Activated naive CD8-positive, alpha-beta T cell treated with anti-CD3 and anti-CD28 coated beads for 36 hours (primary cell): ENCODE data around the gene TNS2. TPM values are rescaled to one million over a fixed set of nuclear protein-coding genes. Genes with fewer than 3 reads are reported as not detected.
A peak's percentile ranks its signal among the peaks of the same experiment; 100 is the strongest.

Source experiments
- DNase-seq: peaks from one replicate; pipeline ENCODE4 v3.0.0; 2021
- H3K27ac Mint-ChIP-seq: one replicate; pipeline ENCODE4 v1.8.0; 2022; ENCODE audit warnings: mild to moderate bottlenecking, moderate library complexity, mixed read lengths
- H3K27me3 Mint-ChIP-seq: one replicate; pipeline ENCODE4 v1.8.0; 2022; ENCODE audit warnings: mild to moderate bottlenecking, mixed read lengths
- H3K36me3 Mint-ChIP-seq: one replicate; pipeline ENCODE4 v1.8.0; 2021; ENCODE audit warnings: mild to moderate bottlenecking, mixed read lengths
- H3K4me1 Mint-ChIP-seq: one replicate; pipeline ENCODE4 v1.8.0; 2021; ENCODE audit warnings: mixed read lengths
- H3K4me3 Mint-ChIP-seq: one replicate; pipeline ENCODE4 v1.8.0; 2022; ENCODE audit warnings: mild to moderate bottlenecking, moderate library complexity, mixed read lengths
- H3K9me3 Mint-ChIP-seq: one replicate; pipeline ENCODE4 v1.8.0; 2022; ENCODE audit warnings: mixed read lengths
- total RNA-seq, 2 experiments: library from RNA; stranded (reverse); gene quantifications; one replicate each; pipeline ENCODE4 v1.2.3, GENCODE V29; 2021

Gene TNS2
- total RNA-seq, 2 experiments from 2014 or later, result 1.5 to 2.6 TPM

DNA sequence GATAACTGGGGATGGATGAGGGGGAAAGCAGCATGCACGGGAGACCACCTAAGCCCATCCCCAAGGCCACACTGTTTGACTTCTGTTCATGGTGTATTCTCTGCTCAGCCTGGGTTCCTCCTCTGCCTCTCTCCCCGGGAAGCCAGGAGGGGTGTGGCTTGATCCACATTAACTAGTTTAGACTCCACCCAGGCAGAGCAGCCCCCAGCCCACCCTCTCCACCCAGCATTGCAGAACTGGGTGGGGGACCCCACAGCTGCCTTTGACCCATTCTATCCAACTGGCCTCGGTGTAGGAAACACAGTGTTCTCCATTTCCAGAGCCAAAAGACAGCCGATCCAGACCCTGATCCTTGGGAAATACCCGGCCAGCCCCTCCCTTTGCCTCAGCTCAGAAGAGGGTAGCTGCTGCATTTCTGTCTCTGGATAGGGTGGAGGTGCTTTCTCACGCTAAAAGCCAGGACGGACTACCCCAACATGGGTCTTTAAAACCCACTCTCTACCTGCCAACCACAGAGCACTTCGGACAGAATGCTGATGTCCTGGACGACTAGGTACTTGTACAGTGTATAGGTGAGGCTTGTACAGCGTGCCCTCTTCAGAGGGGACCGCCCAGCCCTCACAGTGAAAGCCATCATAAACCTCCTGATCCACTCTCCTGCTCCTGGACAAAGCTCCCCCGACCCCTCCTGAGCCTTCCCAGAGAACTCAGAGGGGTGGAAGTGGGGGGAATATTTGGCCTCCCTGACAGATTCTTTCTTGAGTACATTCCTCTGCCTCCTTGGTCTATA lies 20.0 kb downstream of the TNS2 start:
- Mint-ChIP-seq H3K36me3 (peaks cover 22% of the 10 kb centered on the region), H3K4me1 (peaks cover 10% of the 10 kb centered on the region), H3K27me3 (no peaks in the 10 kb centered on the region), H3K27ac (no peak overlapping the region), H3K4me3 (no peak overlapping the region), H3K9me3 (no peaks in the 10 kb centered on the region)
- DNase-seq, result no peak

DNA sequence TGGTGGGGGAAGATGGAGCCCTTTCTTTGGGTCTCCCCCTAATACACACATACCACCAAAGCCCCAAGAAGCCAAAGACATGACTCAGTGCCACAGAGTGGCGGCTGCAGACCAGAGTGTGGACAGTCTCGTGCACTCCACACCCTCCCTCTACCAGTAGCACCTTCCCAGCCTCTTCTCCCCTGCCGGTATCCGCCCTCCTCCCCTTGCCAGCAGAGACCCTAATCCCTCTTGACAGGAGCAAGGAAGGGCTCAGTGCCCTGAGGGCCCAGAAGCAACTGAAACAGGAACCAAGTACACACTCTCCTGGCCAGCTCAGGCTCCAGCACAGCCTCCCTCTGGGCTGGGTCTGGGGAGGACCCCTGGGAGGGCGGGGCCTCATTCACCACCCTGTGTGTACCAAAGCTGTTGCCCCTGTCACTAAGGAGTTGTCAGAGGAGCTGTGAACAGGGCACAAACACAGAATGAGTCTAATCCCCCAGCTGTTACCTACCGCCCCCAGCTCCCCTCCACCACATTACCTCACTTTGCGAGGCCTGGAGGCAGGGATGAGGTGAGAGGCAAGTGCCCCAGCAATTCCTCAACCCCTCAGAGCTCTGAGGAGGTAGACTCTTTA lies 21.1 kb downstream of the TNS2 start:
- peaks cover 10% of the 10 kb centered on the region for H3K4me1 Mint-ChIP-seq
- DNase-seq, result no peak
- no peaks in the 10 kb centered on the region for H3K9me3 Mint-ChIP-seq
- no peak overlapping the region for H3K4me3 Mint-ChIP-seq
- peaks cover 17% of the 10 kb centered on the region for H3K36me3 Mint-ChIP-seq
- H3K27me3 Mint-ChIP-seq, result no peaks in the 10 kb centered on the region
- H3K27ac Mint-ChIP-seq, result peak overlapping the region; percentile 7

DNA sequence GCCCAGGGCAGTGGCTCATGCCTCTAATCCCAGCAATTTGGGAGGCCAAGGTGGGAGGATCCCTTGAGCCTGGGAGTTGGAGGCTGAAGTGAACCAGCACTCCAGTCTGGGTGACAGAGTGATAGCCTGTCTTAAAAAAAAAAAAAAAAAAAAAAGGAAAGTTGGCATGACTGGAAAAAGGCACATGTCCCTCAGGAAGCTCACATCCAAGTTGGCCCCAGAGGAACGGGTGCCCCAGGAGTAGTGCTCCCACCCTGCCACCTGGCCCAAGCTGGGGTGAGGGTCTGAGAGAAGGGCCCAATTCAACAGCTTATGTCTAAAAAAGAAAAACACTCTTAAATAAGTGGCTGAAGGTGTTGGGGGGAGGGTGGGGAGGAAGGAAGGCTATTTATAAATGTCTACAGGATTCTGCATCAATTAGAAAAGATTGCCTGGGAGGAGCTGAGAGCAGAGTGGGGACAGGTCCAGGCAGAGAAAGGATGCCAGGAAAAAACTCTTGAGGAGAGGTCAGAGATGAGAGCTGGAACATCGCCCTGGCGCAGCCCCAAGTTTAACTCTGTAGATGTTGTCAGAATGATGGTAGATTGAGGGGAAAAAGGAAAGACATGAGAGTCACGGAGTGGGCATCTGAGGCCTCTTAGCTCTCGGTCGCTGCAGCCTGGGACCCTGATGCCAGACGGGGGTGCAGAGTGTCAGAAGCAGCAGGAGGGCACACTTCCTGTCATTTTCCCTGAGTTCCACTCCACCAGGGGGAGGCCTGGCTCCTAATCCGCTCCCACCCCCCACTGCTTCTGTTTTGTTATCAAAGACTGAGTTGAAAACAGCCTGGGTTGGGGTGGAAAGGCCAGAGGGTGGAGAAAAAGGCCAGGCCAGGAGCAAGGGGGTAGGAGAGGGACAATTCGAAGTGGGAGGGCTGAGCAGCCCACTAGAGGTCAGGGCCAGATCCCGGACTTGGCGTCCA lies 22.0 kb downstream of the TNS2 start:
- no peaks in the 10 kb centered on the region for H3K27me3 Mint-ChIP-seq
- H3K27ac Mint-ChIP-seq, result peak overlapping the region; percentile 18
- peaks cover 11% of the 10 kb centered on the region for H3K36me3 Mint-ChIP-seq
- H3K9me3 Mint-ChIP-seq, result no peaks in the 10 kb centered on the region
- no peak overlapping the region for H3K4me3 Mint-ChIP-seq
- peaks cover 14% of the 10 kb centered on the region for H3K4me1 Mint-ChIP-seq
- no peak for DNase-seq

DNA sequence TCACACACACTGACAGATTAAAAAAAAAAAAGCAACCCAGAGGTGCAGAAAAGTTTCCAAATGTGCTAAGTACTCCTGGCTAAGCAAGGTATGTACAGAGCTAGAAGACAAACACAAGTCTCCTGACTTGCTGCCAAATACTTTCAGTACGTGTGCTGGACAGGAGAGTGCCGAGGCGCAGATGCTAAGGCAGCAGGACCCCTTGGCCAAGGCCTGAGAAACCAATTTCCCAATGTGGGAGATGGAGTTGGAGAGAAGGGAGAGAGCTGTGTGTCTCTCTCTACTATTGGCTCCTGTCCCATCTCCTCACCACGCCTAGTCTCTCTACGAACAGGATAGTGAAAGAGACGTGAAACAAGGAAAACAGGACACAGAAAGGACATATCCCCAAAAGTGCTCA lies 24.0 kb downstream of the TNS2 start:
- no peaks in the 10 kb centered on the region for H3K27me3 Mint-ChIP-seq
- H3K36me3 Mint-ChIP-seq, result peaks cover 14% of the 10 kb centered on the region
- H3K4me3 Mint-ChIP-seq, result no peak overlapping the region
- no peak overlapping the region for H3K27ac Mint-ChIP-seq
- no peaks in the 10 kb centered on the region for H3K9me3 Mint-ChIP-seq
- H3K4me1 Mint-ChIP-seq, result peaks cover 19% of the 10 kb centered on the region
- DNase-seq, result no peak

DNA sequence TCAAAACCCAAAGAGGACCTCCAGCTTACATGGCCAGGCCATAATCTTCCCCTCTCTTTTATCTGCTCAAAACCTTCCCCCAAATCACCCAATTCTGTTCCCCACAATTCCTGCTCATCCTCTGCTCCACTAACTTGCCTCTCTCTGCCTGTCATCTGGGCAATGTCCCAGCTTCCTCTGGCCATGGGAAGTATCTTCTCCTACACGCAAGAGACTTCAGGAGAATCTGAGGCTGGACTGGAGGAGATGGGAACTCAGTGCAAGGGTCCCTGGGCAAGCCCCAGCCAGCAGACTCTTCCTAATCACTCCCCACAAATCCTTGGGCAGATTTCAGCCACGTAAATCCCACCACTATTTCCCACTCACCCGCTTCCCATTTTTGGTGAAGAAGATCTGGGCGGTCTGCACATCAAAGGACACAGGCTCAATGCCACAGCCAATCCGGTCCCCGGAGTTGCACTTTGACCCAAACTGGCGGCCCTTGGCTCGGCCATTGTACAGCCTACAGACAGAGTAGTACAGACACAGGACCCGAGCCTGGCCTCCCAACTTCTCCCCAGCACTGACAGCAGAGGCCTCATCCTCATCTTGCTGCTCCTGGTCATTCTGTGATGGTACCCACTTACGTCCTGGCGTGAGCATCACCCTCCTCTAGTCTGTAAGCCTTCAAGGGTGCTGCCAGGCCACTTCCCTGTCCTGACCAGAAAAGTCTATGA lies 24.6 kb downstream of the TNS2 start:
- H3K4me1 Mint-ChIP-seq, result peaks cover 19% of the 10 kb centered on the region
- H3K36me3 Mint-ChIP-seq, result peaks cover 14% of the 10 kb centered on the region
- H3K27ac Mint-ChIP-seq, result no peak overlapping the region
- no peaks in the 10 kb centered on the region for H3K27me3 Mint-ChIP-seq
- no peaks in the 10 kb centered on the region for H3K9me3 Mint-ChIP-seq
- DNase-seq, result no peak
- H3K4me3 Mint-ChIP-seq, result no peak overlapping the region

DNA sequence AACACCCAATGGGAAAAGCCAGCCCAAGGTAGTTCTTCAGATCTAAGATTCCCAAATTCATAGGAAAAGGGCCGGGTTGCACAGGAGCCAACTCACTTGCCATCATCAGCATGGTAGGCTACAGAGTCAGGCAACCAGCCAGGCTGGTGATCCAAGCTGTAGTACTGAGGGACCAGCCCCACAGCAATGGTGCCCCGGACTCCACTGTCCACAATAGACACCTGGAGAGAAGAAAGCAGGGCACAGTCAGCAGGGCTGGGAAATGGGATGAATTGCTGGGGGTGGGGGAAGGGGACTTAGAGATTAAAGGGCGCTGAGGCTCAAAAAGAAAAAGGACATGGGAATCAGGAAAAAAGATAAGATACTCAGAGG lies 25.1 kb downstream of the TNS2 start:
- H3K27me3 Mint-ChIP-seq, result no peaks in the 10 kb centered on the region

DNA sequence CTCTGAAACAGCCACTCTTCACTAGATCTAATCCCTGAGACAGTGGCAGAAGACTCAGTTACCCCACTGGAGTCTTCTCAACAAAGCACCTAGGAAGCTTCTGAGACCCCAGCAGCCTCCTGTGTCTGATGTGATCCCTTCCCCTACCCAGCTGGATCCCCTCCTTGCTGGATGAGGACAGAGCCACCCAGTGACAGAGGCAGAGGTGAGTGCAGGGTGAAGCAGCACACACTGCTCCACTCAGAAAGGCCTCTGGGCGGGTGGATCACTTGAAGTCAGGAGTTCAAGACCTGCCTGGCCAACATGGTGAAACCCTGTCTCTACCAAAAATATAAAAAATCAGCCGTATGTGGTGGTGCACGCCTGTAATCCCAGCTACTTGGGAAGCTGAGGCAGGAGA lies 26.6 kb downstream of the TNS2 start:
- Mint-ChIP-seq H3K4me1 (peaks cover 23% of the 10 kb centered on the region), H3K27me3 (no peaks in the 10 kb centered on the region), H3K36me3 (peaks cover 8% of the 10 kb centered on the region), H3K4me3 (no peak overlapping the region), H3K9me3 (no peaks in the 10 kb centered on the region), H3K27ac (no peak overlapping the region)
- DNase-seq, result no peak

More for the DNA sequence above, 25.1 kb downstream of the TNS2 start:
- Mint-ChIP-seq H3K4me1 (peaks cover 21% of the 10 kb centered on the region), H3K9me3 (no peaks in the 10 kb centered on the region), H3K27ac (no peak overlapping the region), H3K36me3 (peaks cover 14% of the 10 kb centered on the region), H3K4me3 (no peak overlapping the region)
- no peak for DNase-seq

DNA sequence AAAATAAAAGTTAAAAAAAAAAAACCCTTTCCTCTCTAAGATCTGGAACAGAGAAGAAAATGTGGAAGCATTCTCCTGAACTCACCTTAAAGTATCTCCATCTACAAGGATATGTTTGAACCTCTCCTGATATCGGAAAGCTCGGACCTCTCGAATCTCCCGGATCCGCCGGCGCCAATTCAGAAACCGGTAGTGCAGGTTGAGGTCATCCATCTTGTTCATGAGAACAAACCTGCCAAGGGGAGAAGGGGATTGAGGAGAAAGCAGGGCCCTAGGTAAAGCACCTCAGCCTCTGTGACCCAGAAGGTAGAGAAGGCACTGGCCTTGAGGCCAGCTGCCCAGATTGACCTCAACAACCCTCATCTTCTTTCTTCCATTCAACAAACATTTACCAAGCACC lies 27.2 kb downstream of the TNS2 start:
- H3K9me3 Mint-ChIP-seq, result no peaks in the 10 kb centered on the region
- no peak for DNase-seq
- H3K4me3 Mint-ChIP-seq, result peak overlapping the region; percentile 12
- H3K36me3 Mint-ChIP-seq, result peaks cover 8% of the 10 kb centered on the region
- H3K4me1 Mint-ChIP-seq, result peaks cover 21% of the 10 kb centered on the region
- H3K27ac Mint-ChIP-seq, result no peak overlapping the region
- H3K27me3 Mint-ChIP-seq, result no peaks in the 10 kb centered on the region

DNA sequence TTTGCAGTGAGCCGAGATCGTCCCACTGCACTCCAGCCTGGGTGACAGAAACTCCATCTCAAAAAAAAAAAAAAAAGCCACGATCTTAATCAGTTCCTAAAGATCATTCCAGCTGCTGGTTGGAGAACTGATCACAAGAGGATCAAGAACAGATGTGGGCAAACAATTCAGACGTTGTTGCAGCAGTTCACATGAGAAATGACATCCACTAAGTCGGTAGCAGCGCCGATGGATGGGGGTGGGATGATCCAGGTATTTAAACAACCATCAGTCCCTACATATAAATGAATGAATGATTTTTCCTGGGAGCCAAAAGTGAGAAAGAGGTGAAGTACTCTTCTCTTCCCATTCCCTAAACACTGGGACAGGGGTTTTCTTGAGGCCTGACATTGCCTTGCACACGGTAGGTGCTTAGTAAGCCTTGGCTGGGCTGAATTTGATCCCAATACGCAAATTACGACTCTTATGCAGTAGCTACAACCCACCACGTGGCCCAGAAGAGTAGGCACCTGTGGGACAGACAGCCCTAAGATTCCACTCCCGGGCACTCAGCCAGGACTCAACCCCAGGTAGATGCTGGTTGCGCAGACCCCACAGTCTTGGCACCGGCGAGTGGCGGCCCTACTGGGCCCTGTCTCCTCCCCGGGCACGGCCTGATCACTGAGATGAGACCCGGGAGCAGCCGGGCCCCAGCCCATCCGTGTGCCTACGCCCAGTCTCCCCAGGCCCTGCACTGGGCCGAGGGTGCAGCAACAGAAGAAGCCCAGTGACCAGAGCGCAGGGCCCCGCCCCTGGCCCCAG lies 28.8 kb downstream of the TNS2 start:
- DNase-seq, result peak; percentile 56
- Mint-ChIP-seq H3K36me3 (peaks cover 4% of the 10 kb centered on the region), H3K27ac (peak overlapping the region; percentile 88)

DNA sequence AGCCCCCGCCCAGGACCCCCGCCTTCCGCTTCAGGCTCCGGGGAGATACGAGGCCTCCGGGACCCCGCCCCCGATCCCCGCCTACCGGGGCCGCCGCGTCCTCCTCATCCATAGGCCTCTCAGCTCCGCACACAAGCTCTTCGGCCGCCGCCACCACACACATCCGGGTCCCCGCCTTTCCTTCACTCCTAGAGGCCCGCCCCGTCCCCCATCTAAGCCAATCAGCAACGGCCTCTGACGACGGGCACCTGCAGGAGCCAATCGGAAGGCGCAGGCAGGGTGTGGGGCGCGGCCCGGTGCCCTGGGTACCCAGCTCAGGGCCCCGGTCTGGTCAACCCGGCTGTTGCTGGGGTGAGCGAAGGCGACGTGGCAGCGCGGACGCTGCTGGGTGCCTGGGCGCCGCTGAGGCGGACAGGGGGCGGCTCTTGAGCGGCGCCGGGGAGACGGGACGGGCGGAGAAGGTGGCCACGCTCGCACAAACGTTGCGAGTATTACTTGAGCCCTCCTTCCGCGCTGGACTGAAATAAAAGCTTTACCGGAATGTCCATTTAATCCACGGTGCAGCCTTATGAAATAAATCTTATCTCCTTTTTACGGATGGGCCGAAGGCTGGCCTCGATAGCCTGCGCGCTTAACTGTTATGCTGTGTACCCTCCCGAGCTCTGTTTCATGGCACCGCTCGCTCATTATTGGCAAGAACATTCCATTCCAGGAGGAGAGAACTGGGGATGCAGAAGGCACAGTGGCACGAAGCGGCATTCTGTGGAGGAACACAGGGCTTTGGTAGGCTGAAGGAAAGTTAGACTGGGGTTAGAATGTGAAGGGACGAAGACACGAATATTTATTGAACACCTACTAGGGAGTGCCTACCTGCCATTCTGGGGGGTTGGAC lies 29.6 kb downstream of the TNS2 start, which contains the start of gene SPRYD3:
Gene SPRYD3 (minus strand): TSS at position 165 of the 892 bp plus-strand sequence. CDS start 57 bp downstream, at position 108.
- peak; percentile 96 for DNase-seq
- Mint-ChIP-seq H3K36me3 (peaks cover 4% of the 10 kb centered on the region), H3K27me3 (no peaks in the 10 kb centered on the region), H3K4me3 (peak within 1 kb of the TSS; percentile 74), H3K9me3 (no peaks in the 10 kb centered on the region), H3K4me1 (peaks cover 22% of the 10 kb centered on the region), H3K27ac (peak within 1 kb of the TSS; percentile 88)

More for the DNA sequence above, 28.8 kb downstream of the TNS2 start:
- Mint-ChIP-seq H3K4me1 (peaks cover 22% of the 10 kb centered on the region), H3K9me3 (no peaks in the 10 kb centered on the region), H3K4me3 (peak overlapping the region; percentile 74), H3K27me3 (no peaks in the 10 kb centered on the region)

DNA sequence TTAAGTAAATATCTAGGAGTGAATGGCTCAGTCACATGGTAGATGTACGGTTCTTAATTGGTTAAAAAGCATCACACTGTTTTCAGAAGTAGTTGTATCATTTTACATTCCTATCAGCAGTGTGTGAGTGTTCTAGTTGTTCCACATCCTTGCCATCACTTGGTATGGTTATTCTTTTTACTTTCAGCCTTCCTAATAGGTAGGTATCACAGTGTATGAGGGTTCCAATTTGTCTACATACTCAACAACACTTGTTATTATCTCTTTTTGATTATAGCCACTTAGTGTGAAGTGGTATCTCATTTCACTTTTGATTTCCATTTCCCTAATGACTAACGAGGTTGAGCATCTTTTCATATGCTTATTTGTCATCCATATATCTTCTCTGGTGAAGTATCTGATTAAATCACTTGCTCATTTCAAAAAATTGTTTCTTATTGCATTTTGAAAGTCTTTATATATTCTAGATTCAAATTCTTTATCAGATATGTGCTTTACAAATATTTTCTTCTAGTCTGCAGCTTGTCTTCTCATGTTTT lies 32.8 kb downstream of the TNS2 start:
- no peak overlapping the region for H3K4me3 Mint-ChIP-seq
- DNase-seq, result no peak
- H3K36me3 Mint-ChIP-seq, result no peaks in the 10 kb centered on the region
- no peaks in the 10 kb centered on the region for H3K27me3 Mint-ChIP-seq
- H3K4me1 Mint-ChIP-seq, result peaks cover 10% of the 10 kb centered on the region
- no peaks in the 10 kb centered on the region for H3K9me3 Mint-ChIP-seq
- no peak overlapping the region for H3K27ac Mint-ChIP-seq

DNA sequence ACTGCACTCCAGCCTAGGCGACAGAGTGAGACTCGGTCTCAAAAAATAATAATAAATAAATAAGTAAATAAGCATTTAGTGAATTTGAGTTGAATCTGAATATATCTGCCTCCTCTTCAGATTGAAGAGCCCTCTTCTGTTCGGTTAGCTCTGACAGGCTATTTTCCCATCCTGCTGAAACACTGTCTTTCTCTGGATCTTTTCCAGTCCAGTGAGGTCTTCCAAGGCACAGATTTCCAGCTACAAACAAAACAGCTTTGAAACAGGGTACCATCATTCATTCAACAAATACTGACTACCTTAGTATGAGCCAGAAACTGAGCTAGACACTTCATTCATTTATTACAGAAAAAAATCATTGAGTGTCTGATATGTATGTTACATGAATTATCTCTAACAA lies 36.5 kb downstream of the TNS2 start:
- no peak for DNase-seq
- Mint-ChIP-seq H3K4me3 (no peak overlapping the region), H3K9me3 (no peaks in the 10 kb centered on the region), H3K27me3 (no peaks in the 10 kb centered on the region), H3K27ac (no peak overlapping the region), H3K36me3 (no peaks in the 10 kb centered on the region), H3K4me1 (peaks cover 6% of the 10 kb centered on the region)

DNA sequence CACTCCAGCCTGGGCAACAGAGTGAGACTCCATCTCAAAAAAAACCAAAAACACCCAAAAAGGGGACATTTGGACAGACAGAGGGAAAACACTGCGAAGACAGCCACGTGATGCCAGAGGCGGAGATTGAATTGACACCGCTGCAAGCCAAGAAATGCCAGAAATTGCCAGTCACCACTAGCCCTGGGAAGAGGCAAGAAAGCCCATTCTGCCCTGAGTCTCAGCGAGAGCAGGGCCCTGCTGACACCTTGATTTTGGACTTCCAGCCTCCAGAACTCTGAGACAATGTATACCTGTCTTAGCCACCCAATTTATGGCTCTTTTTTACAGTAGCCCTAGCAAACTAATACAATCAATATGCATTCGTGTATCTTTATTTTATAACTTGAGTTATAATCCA lies 40.2 kb downstream of the TNS2 start:
- H3K36me3 Mint-ChIP-seq, result no peaks in the 10 kb centered on the region
- H3K27me3 Mint-ChIP-seq, result no peaks in the 10 kb centered on the region
- no peak overlapping the region for H3K27ac Mint-ChIP-seq
- H3K9me3 Mint-ChIP-seq, result no peaks in the 10 kb centered on the region
- H3K4me1 Mint-ChIP-seq, result peaks cover 2% of the 10 kb centered on the region
- DNase-seq, result no peak
- no peak overlapping the region for H3K4me3 Mint-ChIP-seq
